Suprapubic skin (tissue), 4 donors: ENCODE measurements around the gene PAK1. TPM values are rescaled to one million over a fixed set of nuclear protein-coding genes. Genes with fewer than 3 reads are reported as not detected.

Experiments
- DNase-seq, 2 donors: peaks; one replicate each; pipeline ENCODE4 v3.0.0-alpha.2; 2019; ENCODE audit warnings: low spot score in 2 of 2
- H3K27ac ChIP-seq: fragments of 200-600 bp; sonication (generic); one replicate; pipeline ENCODE4 v1.5.1; 2019
- H3K27me3 ChIP-seq: fragments of 200-600 bp; sonication (generic); one replicate; pipeline ENCODE4 v1.5.1; 2019
- H3K36me3 ChIP-seq: fragments of 200-600 bp; sonication (generic); one replicate; pipeline ENCODE4 v1.5.1; 2019
- H3K4me1 ChIP-seq: fragments of 200-600 bp; sonication (generic); one replicate; pipeline ENCODE4 v1.5.1; 2019
- H3K4me3 ChIP-seq: fragments of 200-600 bp; sonication (generic); one replicate; pipeline ENCODE4 v1.5.1; 2019; ENCODE audit warnings: mild to moderate bottlenecking
- H3K9me3 ChIP-seq: fragments of 200-600 bp; sonication (generic); one replicate; pipeline ENCODE4 v1.5.1; 2019
- CTCF ChIP-seq, 2 donors: fragments of 200-600 bp in 1 of 2; fragments of 450-650 bp in 1 of 2; sonication (generic) in 1 of 2; IDR thresholded peaks; one replicate each; pipeline ENCODE4 v1.5.1; 2016 to 2019; ENCODE audit warnings: antibody characterized with exemption in 2 of 2, mild to moderate bottlenecking in 1 of 2, moderate library complexity in 1 of 2
- EP300 ChIP-seq: sonication (generic); formaldehyde crosslinking; IDR thresholded peaks from one replicate; pipeline ENCODE4 v1.6.1; 2017; ENCODE audit warnings: antibody characterized with exemption
- POLR2A ChIP-seq, 2 donors: fragments of 450-650 bp; IDR thresholded peaks; one replicate each; pipeline ENCODE4 v1.6.1; 2017; ENCODE audit warnings: antibody characterized with exemption in 2 of 2, mild to moderate bottlenecking in 2 of 2, moderate library complexity in 2 of 2
- POLR2AphosphoS5 ChIP-seq, 3 donors: sonication (generic); formaldehyde crosslinking; IDR thresholded peaks; one replicate each; pipeline ENCODE4 v1.6.1; 2017; ENCODE audit warnings: antibody characterized with exemption in 3 of 3
- WGBS: methylation state at CpG from one replicate; pipeline ENCODE4 v1.1.5; 2018; 5-methylcytosine and 5-hydroxymethylcytosine counted together
- total RNA-seq, 4 donors: library from RNA; depleted of rRNA; stranded (reverse); fragments of >200 nt; gene quantifications; one replicate each; pipeline ENCODE4 v1.1.0, GENCODE V29; 2016

The PAK1 gene
- total RNA-seq, 4 donors from 2014 or later = 23.4 to 47.9 (median 28.9) TPM

GRCh38 chr11:77320351-77320750, 153.5 kb downstream of the PAK1 start:
- H3K4me1 ChIP-seq = no peaks in the 10 kb centered on the region
- TF ChIP-seq POLR2A (IDR thresholded peaks at IDR 0.05) = no peak
- TF ChIP-seq CTCF (IDR thresholded peaks at IDR 0.05) = no peak
- TF ChIP-seq POLR2AphosphoS5 (IDR thresholded peaks at IDR 0.05) = no peak
- no peak for TF ChIP-seq EP300
- DNase-seq = no peak
- H3K4me3 ChIP-seq = no peak overlapping the region
- WGBS = 94% methylated on average over 1 of the region's 1 CpG
- H3K27me3 ChIP-seq = no peaks in the 10 kb centered on the region
- H3K9me3 ChIP-seq = no peaks in the 10 kb centered on the region
- peaks cover 10% of the 10 kb centered on the region for H3K36me3 ChIP-seq
- no peak overlapping the region for H3K27ac ChIP-seq

- peaks cover 10% of the 10 kb centered on the region for H3K36me3 ChIP-seq
- 89% methylated on average over 2 of the region's 2 CpGs for WGBS
- DNase-seq = no peak
- H3K9me3 ChIP-seq = no peaks in the 10 kb centered on the region
- TF ChIP-seq EP300 = no peak
- TF ChIP-seq CTCF (IDR thresholded peaks at IDR 0.05) = no peak
- TF ChIP-seq POLR2AphosphoS5 (IDR thresholded peaks at IDR 0.05) = no peak
- TF ChIP-seq POLR2A (IDR thresholded peaks at IDR 0.05) = no peak
- H3K4me1 ChIP-seq = no peaks in the 10 kb centered on the region
- H3K4me3 ChIP-seq = no peak overlapping the region
- no peak overlapping the region for H3K27ac ChIP-seq
- H3K27me3 ChIP-seq = no peaks in the 10 kb centered on the region
Measured at GRCh38 chr11:77318600-77318999, 155.3 kb downstream of the PAK1 start.

GRCh38 chr11:77316733-77317342, 157.1 kb downstream of the PAK1 start:
- no peaks in the 10 kb centered on the region for H3K36me3 ChIP-seq
- no peak for TF ChIP-seq POLR2A (IDR thresholded peaks at IDR 0.05)
- TF ChIP-seq POLR2AphosphoS5 (IDR thresholded peaks at IDR 0.05) = no peak
- TF ChIP-seq EP300 = no peak
- TF ChIP-seq CTCF (IDR thresholded peaks at IDR 0.05) = no peak
- no peak overlapping the region for H3K27ac ChIP-seq
- H3K9me3 ChIP-seq = no peaks in the 10 kb centered on the region
- H3K4me1 ChIP-seq = no peaks in the 10 kb centered on the region
- H3K27me3 ChIP-seq = no peaks in the 10 kb centered on the region
- no peak overlapping the region for H3K4me3 ChIP-seq
- no peak for DNase-seq
- whole genome bisulfite sequencing = 56% methylated on average over 5 of the region's 5 CpGs

- no peak overlapping the region for H3K27ac ChIP-seq
- H3K27me3 ChIP-seq = no peaks in the 10 kb centered on the region
- no peaks in the 10 kb centered on the region for H3K36me3 ChIP-seq
- no peak for DNase-seq
- H3K4me1 ChIP-seq = no peaks in the 10 kb centered on the region
- no peak for TF ChIP-seq POLR2A (IDR thresholded peaks at IDR 0.05)
- no peak for TF ChIP-seq CTCF (IDR thresholded peaks at IDR 0.05)
- TF ChIP-seq EP300 = no peak
- TF ChIP-seq POLR2AphosphoS5 (IDR thresholded peaks at IDR 0.05) = no peak
- no peaks in the 10 kb centered on the region for H3K9me3 ChIP-seq
- H3K4me3 ChIP-seq = no peak overlapping the region
Measured at GRCh38 chr11:77312107-77312506, 161.8 kb downstream of the PAK1 start.

GRCh38 chr11:77311701-77312100, 162.2 kb downstream of the PAK1 start:
- H3K36me3 ChIP-seq = no peaks in the 10 kb centered on the region
- no peak overlapping the region for H3K27ac ChIP-seq
- no peak overlapping the region for H3K4me3 ChIP-seq
- WGBS = 86% methylated on average over 3 of the region's 3 CpGs
- no peak for DNase-seq
- TF ChIP-seq POLR2A (IDR thresholded peaks at IDR 0.05) = no peak
- H3K4me1 ChIP-seq = no peaks in the 10 kb centered on the region
- no peaks in the 10 kb centered on the region for H3K9me3 ChIP-seq
- H3K27me3 ChIP-seq = no peaks in the 10 kb centered on the region

GRCh38 chr11:77310721-77311120, 163.2 kb downstream of the PAK1 start:
- TF ChIP-seq EP300 (no peak), CTCF (IDR thresholded peaks at IDR 0.05) (no peak), POLR2AphosphoS5 (IDR thresholded peaks at IDR 0.05) (no peak), POLR2A (IDR thresholded peaks at IDR 0.05) (no peak)
- Histone ChIP-seq H3K9me3 (no peaks in the 10 kb centered on the region), H3K27me3 (no peaks in the 10 kb centered on the region), H3K36me3 (no peaks in the 10 kb centered on the region), H3K4me3 (no peak overlapping the region), H3K27ac (no peak overlapping the region), H3K4me1 (no peaks in the 10 kb centered on the region)
- DNase-seq = no peak
- WGBS = 95% methylated on average over 5 of the region's 5 CpGs
